Thyroid gland (tissue), 4 donors: ENCODE data around the gene ABR.
"Not testable (repeated sequence)": the region's sequence is repeated elsewhere in the genome, so short reads cannot be mapped to it uniquely, and the experiment has no call there.

Experiments used
- POLR2A ChIP-seq, 2 donors: fragments of 450-650 bp; IDR thresholded peaks; one replicate each; pipeline ENCODE4 v1.6.1; 2017; ENCODE audit warnings: antibody characterized with exemption in 2 of 2, mild to moderate bottlenecking in 2 of 2, moderate library complexity in 1 of 2
- TF ChIP-seq, protein P1 (sequence below), 6 experiments: fragments of 200-600 bp in 3 of 6; fragments of 450-650 bp in 3 of 6; sonication (generic) in 3 of 6; IDR thresholded peaks; one replicate each; pipeline ENCODE4 v1.5.1; 2016 to 2019; ENCODE audit warnings: antibody characterized with exemption in 6 of 6, mild to moderate bottlenecking in 2 of 6, inconsistent platforms in 1 of 6, moderate library complexity in 1 of 6

DNA sequence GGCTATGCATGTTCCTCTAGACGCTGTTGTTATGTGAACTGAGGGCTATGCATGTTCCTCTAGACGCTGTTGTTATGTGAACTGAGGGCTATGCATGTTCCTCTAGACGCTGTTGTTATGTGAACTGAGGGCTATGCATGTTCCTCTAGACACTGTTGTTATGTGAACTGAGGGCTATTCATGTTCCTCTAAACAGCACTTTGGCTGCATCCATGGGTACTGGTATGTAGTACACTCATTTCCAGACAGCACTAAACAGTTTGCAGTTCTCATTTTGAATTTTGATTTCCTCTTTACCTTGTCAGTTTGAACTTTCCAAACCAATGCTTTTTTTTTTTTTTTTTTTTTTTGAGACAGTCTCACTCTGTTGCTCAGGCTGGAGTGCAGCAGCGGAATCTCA lies 114.4 kb downstream of the ABR start:
- TF ChIP-seq, protein P1, sequence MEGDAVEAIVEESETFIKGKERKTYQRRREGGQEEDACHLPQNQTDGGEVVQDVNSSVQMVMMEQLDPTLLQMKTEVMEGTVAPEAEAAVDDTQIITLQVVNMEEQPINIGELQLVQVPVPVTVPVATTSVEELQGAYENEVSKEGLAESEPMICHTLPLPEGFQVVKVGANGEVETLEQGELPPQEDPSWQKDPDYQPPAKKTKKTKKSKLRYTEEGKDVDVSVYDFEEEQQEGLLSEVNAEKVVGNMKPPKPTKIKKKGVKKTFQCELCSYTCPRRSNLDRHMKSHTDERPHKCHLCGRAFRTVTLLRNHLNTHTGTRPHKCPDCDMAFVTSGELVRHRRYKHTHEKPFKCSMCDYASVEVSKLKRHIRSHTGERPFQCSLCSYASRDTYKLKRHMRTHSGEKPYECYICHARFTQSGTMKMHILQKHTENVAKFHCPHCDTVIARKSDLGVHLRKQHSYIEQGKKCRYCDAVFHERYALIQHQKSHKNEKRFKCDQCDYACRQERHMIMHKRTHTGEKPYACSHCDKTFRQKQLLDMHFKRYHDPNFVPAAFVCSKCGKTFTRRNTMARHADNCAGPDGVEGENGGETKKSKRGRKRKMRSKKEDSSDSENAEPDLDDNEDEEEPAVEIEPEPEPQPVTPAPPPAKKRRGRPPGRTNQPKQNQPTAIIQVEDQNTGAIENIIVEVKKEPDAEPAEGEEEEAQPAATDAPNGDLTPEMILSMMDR (IDR thresholded peaks at IDR 0.05) = not testable (repeated sequence)
- TF ChIP-seq POLR2A (IDR thresholded peaks at IDR 0.05) = not testable (repeated sequence)
